ENCODE results near the gene PGLYRP2. TPM values are rescaled to one million over a fixed set of nuclear protein-coding genes. Genes with fewer than 3 reads are reported as not detected.

Gene PGLYRP2
- total and polyA plus RNA-seq, 9 of the 15 experiments (the other 6 are each of a cell fraction or from before 2014, with no cell fraction given) = not detected

GRCh38 chr19:15449620-15450527 is 29.4 kb downstream of the PGLYRP2 start, which contains the start of gene WIZ (continued):
- TF ChIP-seq ZNF407 (IDR thresholded peaks at IDR 0.05; ENCODE audit: low read depth) = no peak
- no peak for TF ChIP-seq NR1H2 (CRISPR knock-in tag; IDR thresholded peaks at IDR 0.05)
- no peak for TF ChIP-seq NCOA2 (IDR thresholded peaks at IDR 0.05; ENCODE audit: partially characterized antibody in 2 of 2)
- no peak for TF ChIP-seq NFIX (CRISPR knock-in tag; IDR thresholded peaks at IDR 0.05; ENCODE audit: low read depth)
- no peak for TF ChIP-seq SLC30A9 (CRISPR knock-in tag; IDR thresholded peaks at IDR 0.05)
- no peak for TF ChIP-seq MLLT1 (IDR thresholded peaks at IDR 0.05)
- peak; percentile 90 for TF ChIP-seq ATF1 (CRISPR knock-in tag; IDR thresholded peaks at IDR 0.05)
- no peak for TF ChIP-seq ATF1 (tag; IDR thresholded peaks at IDR 0.05)
- no peak for TF ChIP-seq ZNF23 (CRISPR knock-in tag; IDR thresholded peaks at IDR 0.05)
- no peak for TF ChIP-seq NR2C1 (IDR thresholded peaks at IDR 0.05)
- 0 out of 2 replicates have a peak, but pooled peaks have one; percentile 39 for TF ChIP-seq NR2C1 (tag; IDR thresholded peaks at IDR 0.05)
- 0 out of 2 replicates have a peak, but pooled peaks have one; percentile 34 for TF ChIP-seq GMEB1 (CRISPR knock-in tag; IDR thresholded peaks at IDR 0.05)
- no peak for TF ChIP-seq POLR3G (IDR thresholded peaks at IDR 0.05; ENCODE audit: extremely low read depth, insufficient read length, insufficient replicate concordance)
- no peak for TF ChIP-seq PRMT5 (CRISPR knock-in tag; IDR thresholded peaks at IDR 0.05)
- TF ChIP-seq ZBED1 (IDR thresholded peaks at IDR 0.05) = no peak
- 0 out of 2 replicates have a peak, but pooled peaks have one; percentile 39 for TF ChIP-seq GABPA (tag; conservative IDR thresholded peaks at IDR 0.05; ENCODE audit: low read depth)
- TF ChIP-seq FIP1L1 (IDR thresholded peaks at IDR 0.05; ENCODE audit: low read depth, low read length, poor library complexity, severe bottlenecking) = no peak
